Osteoblast (primary cell): ENCODE measurements around the gene SLC1A2. TPM values are rescaled to one million over a fixed set of nuclear protein-coding genes. Genes with fewer than 3 reads are reported as not detected.

Experiments used
- DNase-seq: peaks from one replicate; pipeline ENCODE4 v3.0.0; 2011; ENCODE audit warnings: low spot score, mixed read lengths; ENCODE audit not compliant: insufficient read length; ENCODE audit errors: missing footprints
- H2AFZ ChIP-seq: 2 replicates; pipeline ENCODE4 v1.6.0; 2011; ENCODE audit warnings: mild to moderate bottlenecking, low read length
- H3K27ac ChIP-seq: 2 replicates; pipeline ENCODE4 v1.5.1; 2011; ENCODE audit warnings: mild to moderate bottlenecking, low read depth, low read length, moderate library complexity
- H3K27me3 ChIP-seq: 2 replicates; pipeline ENCODE4 v1.6.0; 2012; ENCODE audit warnings: mild to moderate bottlenecking, control low read depth, inconsistent platforms, low read length, moderate library complexity; ENCODE audit not compliant: insufficient read depth
- H3K36me3 ChIP-seq: 2 replicates; pipeline ENCODE4 v1.5.1; 2011; ENCODE audit warnings: mild to moderate bottlenecking, low read length, control low read depth, moderate library complexity; ENCODE audit not compliant: insufficient read depth
- H3K4me1 ChIP-seq: 2 replicates; pipeline ENCODE4 v1.5.1; 2011; ENCODE audit warnings: mild to moderate bottlenecking, low read length, control low read depth, moderate library complexity; ENCODE audit not compliant: insufficient read depth
- H3K4me2 ChIP-seq: 2 replicates; pipeline ENCODE4 v1.6.0; 2011; ENCODE audit warnings: mild to moderate bottlenecking, low read length; ENCODE audit not compliant: insufficient read depth
- H3K4me3 ChIP-seq: fragments of 200-600 bp; sonication (generic); 3 replicates; pipeline ENCODE4 v1.5.1; 2012; ENCODE audit warnings: mild to moderate bottlenecking, low read length, inconsistent platforms; ENCODE audit not compliant: insufficient read depth
- H3K79me2 ChIP-seq: 2 replicates; pipeline ENCODE4 v1.6.0; 2012; ENCODE audit warnings: mild to moderate bottlenecking, low read length, control low read depth, inconsistent platforms; ENCODE audit not compliant: insufficient read depth
- H3K9me3 ChIP-seq: 2 replicates; pipeline ENCODE4 v1.5.1; 2011; ENCODE audit warnings: low read depth, low read length, control low read depth
- H4K20me1 ChIP-seq: 2 replicates; pipeline ENCODE4 v1.6.0; 2012; ENCODE audit warnings: mild to moderate bottlenecking, low read length, control low read depth; ENCODE audit not compliant: insufficient read depth
- CTCF ChIP-seq: IDR thresholded peaks from 2 replicates; pipeline ENCODE4 v1.5.1; 2011; ENCODE audit warnings: mild to moderate bottlenecking, low read depth, low read length, moderate library complexity; ENCODE audit errors: extremely low read depth
- total RNA-seq: library from RNA; depleted of rRNA; stranded (reverse); fragments of >200 nt; gene quantifications from 2 replicates; pipeline ENCODE4 v1.2.3, GENCODE V29; 2012

The SLC1A2 gene
- total RNA-seq, 1 donor: 0.72 TPM

GRCh38 chr11:35461917-35462538 is 42.7 kb upstream of the SLC1A2 start:
- DNase-seq: no peak
- Histone ChIP-seq H2AFZ (no peak overlapping the region), H3K27ac (no peak overlapping the region), H4K20me1 (no peaks in the 10 kb centered on the region), H3K4me2 (no peak overlapping the region), H3K27me3 (no peaks in the 10 kb centered on the region), H3K4me1 (peaks cover 5% of the 10 kb centered on the region), H3K79me2 (no peaks in the 10 kb centered on the region), H3K36me3 (no peaks in the 10 kb centered on the region), H3K4me3 (no peak overlapping the region), H3K9me3 (no peaks in the 10 kb centered on the region)
- TF ChIP-seq CTCF: no peak

- H4K20me1 ChIP-seq: no peaks in the 10 kb centered on the region
- no peak overlapping the region for H3K4me2 ChIP-seq
- no peak for DNase-seq
- no peaks in the 10 kb centered on the region for H3K4me1 ChIP-seq
- H3K36me3 ChIP-seq: no peaks in the 10 kb centered on the region
- H3K4me3 ChIP-seq: no peak overlapping the region
- H3K79me2 ChIP-seq: no peaks in the 10 kb centered on the region
- no peaks in the 10 kb centered on the region for H3K27me3 ChIP-seq
- no peak for TF ChIP-seq CTCF
- H3K9me3 ChIP-seq: no peaks in the 10 kb centered on the region
- H2AFZ ChIP-seq: no peak overlapping the region
- H3K27ac ChIP-seq: no peak overlapping the region
These were observed 40.1 kb upstream of the SLC1A2 start for GRCh38 chr11:35459489-35459888.

GRCh38 chr11:35458846-35459245 is 39.5 kb upstream of the SLC1A2 start:
- TF ChIP-seq CTCF: no peak
- Histone ChIP-seq H3K27ac (no peak overlapping the region), H3K9me3 (no peaks in the 10 kb centered on the region), H3K36me3 (no peaks in the 10 kb centered on the region), H3K4me2 (no peak overlapping the region), H3K4me1 (no peaks in the 10 kb centered on the region), H2AFZ (no peak overlapping the region), H3K4me3 (no peak overlapping the region), H3K79me2 (no peaks in the 10 kb centered on the region), H3K27me3 (no peaks in the 10 kb centered on the region), H4K20me1 (no peaks in the 10 kb centered on the region)
- no peak for DNase-seq

GRCh38 chr11:35454362-35454761 is 35.0 kb upstream of the SLC1A2 start:
- H4K20me1 ChIP-seq: no peaks in the 10 kb centered on the region
- no peak overlapping the region for H3K4me2 ChIP-seq
- no peaks in the 10 kb centered on the region for H3K27me3 ChIP-seq
- no peak for DNase-seq
- no peaks in the 10 kb centered on the region for H3K36me3 ChIP-seq
- H3K9me3 ChIP-seq: no peaks in the 10 kb centered on the region
- no peaks in the 10 kb centered on the region for H3K79me2 ChIP-seq
- no peak overlapping the region for H2AFZ ChIP-seq
- no peak for TF ChIP-seq CTCF
- H3K27ac ChIP-seq: no peak overlapping the region
- no peaks in the 10 kb centered on the region for H3K4me1 ChIP-seq
- no peak overlapping the region for H3K4me3 ChIP-seq
